ENCODE data around the gene ZBTB24. TPM values are rescaled to one million over a fixed set of nuclear protein-coding genes. Genes with fewer than 3 reads are reported as not detected.

The ZBTB24 gene
- total RNA-seq, 1 donor from 2014 or later: 2.6 TPM

DNA sequence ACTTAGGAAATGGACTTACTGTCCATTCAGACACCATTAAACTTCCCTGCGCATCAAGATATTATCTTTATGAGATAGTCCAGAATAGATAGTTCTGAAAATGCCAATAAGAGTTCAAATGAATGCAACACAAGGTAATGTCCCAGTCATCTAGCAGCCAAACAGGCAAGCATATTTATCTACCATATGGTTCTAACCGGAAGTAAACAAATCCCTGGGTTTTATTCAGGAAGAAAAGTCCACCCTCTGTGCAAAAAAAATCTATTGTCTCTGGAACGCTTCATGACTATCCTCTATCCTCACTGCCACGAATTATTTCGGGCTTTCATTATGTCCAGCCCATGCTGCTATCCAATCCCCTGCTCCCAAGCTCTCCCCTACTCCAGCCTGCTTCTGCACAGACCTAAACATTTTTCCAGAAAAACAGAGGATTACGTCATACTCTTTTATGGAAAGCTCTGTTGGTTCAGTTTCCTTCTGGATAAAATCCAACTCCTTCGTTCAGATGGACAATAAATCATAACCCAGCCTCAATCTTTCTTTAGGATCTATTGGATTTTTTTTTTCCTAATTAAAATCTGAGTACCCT is 54.0 kb downstream of the ZBTB24 start:
- Histone ChIP-seq H3K36me3 (no peaks in the 10 kb centered on the region), H3K9me3 (replicated peaks) (no peaks in the 10 kb centered on the region), H3K4me1 (peaks cover 21% of the 10 kb centered on the region), H3K27me3 (ENCODE audit: low read depth) (no peaks in the 10 kb centered on the region), H3K4me3 (peak overlapping the region; percentile 30), H3K27ac (replicated peaks) (peak overlapping the region; percentile 39)
- intact Hi-C loops (cut with micrococcal nuclease): no loop called here
- TF ChIP-seq, protein P1, sequence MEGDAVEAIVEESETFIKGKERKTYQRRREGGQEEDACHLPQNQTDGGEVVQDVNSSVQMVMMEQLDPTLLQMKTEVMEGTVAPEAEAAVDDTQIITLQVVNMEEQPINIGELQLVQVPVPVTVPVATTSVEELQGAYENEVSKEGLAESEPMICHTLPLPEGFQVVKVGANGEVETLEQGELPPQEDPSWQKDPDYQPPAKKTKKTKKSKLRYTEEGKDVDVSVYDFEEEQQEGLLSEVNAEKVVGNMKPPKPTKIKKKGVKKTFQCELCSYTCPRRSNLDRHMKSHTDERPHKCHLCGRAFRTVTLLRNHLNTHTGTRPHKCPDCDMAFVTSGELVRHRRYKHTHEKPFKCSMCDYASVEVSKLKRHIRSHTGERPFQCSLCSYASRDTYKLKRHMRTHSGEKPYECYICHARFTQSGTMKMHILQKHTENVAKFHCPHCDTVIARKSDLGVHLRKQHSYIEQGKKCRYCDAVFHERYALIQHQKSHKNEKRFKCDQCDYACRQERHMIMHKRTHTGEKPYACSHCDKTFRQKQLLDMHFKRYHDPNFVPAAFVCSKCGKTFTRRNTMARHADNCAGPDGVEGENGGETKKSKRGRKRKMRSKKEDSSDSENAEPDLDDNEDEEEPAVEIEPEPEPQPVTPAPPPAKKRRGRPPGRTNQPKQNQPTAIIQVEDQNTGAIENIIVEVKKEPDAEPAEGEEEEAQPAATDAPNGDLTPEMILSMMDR (IDR thresholded peaks at IDR 0.05; ENCODE audit: borderline replicate concordance): no peak
- no peak for DNase-seq

DNA sequence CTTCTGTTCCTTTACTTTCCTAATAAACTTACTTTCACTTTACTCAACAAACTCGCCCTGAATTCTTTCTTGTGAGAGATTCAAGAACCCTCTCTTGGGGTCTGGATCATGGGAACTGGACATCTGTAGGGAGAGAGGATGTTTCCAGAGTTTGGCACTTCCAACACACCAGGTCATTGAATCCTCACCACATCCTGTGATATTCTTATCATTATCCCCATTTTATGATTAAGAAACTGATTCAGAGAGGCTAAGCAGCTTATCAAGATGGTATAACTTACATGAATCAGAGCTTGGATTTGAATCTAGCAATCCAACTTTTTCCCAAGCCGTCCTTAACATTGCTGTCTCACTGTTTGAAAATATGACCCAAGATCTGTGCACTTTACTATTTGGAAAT is 58.1 kb downstream of the ZBTB24 start:
- H3K36me3 ChIP-seq: no peaks in the 10 kb centered on the region
- H3K4me1 ChIP-seq: peaks cover 18% of the 10 kb centered on the region
- H3K27ac ChIP-seq (replicated peaks): no peak overlapping the region
- intact Hi-C loops (cut with micrococcal nuclease): no loop called here
- no peaks in the 10 kb centered on the region for H3K27me3 ChIP-seq (ENCODE audit: low read depth)
- H3K4me3 ChIP-seq: no peak overlapping the region
- TF ChIP-seq, protein P1 (IDR thresholded peaks at IDR 0.05; ENCODE audit: borderline replicate concordance): no peak
- no peaks in the 10 kb centered on the region for H3K9me3 ChIP-seq (replicated peaks)
- DNase-seq: no peak

DNA sequence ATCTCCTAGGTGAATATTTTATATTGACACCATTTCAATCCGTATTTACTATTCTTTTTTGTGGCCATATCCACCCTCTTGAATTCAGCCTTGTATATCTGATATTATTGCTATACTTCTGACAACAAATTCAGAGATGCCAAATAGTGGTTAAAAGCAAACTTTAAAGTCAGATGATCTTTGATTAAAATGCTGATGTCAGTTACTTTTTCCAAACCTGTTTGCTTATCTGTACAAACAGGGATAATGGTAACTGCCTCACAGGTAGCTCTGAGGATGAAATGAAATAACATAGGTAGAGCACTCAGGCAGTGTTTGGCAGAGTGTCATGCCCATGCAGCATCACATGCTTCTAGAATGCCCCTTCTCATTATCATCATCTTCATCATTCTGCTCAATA is 61.8 kb downstream of the ZBTB24 start:
- Histone ChIP-seq H3K27ac (replicated peaks) (no peak overlapping the region), H3K4me1 (no peaks in the 10 kb centered on the region), H3K9me3 (replicated peaks) (no peaks in the 10 kb centered on the region), H3K4me3 (no peak overlapping the region), H3K36me3 (no peaks in the 10 kb centered on the region), H3K27me3 (ENCODE audit: low read depth) (no peaks in the 10 kb centered on the region)
- TF ChIP-seq, protein P1 (IDR thresholded peaks at IDR 0.05; ENCODE audit: borderline replicate concordance): no peak
- no peak for DNase-seq
- intact Hi-C loops (cut with micrococcal nuclease): no loop called here

DNA sequence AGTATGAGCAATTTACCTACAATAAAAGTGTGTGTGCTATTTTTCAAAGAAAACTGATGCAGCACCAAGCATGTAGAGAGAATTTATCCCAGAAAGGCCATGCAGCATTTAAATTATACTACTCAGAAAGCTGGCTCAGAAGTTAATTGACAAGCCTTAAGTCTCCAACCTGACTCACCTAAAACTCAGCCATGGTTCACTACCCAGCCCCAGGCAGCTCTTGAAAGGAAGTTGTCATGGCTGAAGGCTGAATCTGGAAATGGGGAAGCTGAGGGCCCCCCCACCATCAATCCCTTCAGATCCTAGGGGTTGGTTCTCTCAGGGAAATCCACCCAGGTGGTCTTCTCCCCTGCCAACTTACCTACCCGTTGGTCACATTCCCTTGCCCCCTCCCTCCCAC is 62.3 kb downstream of the ZBTB24 start:
- intact Hi-C loops (cut with micrococcal nuclease): no loop called here
- TF ChIP-seq, protein P1 (IDR thresholded peaks at IDR 0.05; ENCODE audit: borderline replicate concordance): no peak
- DNase-seq: no peak

DNA sequence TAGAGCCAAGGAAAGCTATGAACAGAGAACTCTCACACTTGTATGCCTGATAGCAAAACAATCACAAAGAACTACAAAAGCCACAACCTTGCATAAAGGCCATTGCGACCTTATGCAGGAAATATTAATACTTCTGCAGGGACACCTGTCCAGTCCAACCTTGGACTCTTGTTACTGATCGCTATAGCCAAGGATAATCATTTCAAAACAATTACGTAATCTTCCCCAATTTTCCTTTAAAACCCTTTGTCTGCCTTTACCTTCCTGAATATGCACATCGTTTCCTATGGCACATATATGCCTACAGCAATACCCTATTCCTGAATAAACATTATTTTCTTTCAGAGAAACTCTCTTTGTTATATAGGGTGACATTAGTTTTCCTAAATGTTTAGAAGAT is 65.4 kb downstream of the ZBTB24 start:
- intact Hi-C loops (cut with micrococcal nuclease): no loop called here
- TF ChIP-seq, protein P1 (IDR thresholded peaks at IDR 0.05; ENCODE audit: borderline replicate concordance): no peak
- Histone ChIP-seq H3K27me3 (ENCODE audit: low read depth) (no peaks in the 10 kb centered on the region), H3K9me3 (replicated peaks) (no peaks in the 10 kb centered on the region), H3K4me1 (no peaks in the 10 kb centered on the region), H3K4me3 (no peak overlapping the region), H3K27ac (replicated peaks) (no peak overlapping the region), H3K36me3 (no peaks in the 10 kb centered on the region)
- DNase-seq: no peak

More for the DNA sequence above, 62.3 kb downstream of the ZBTB24 start:
- H3K4me3 ChIP-seq: no peak overlapping the region
- no peaks in the 10 kb centered on the region for H3K27me3 ChIP-seq (ENCODE audit: low read depth)
- no peaks in the 10 kb centered on the region for H3K4me1 ChIP-seq
- H3K27ac ChIP-seq (replicated peaks): no peak overlapping the region
- no peaks in the 10 kb centered on the region for H3K9me3 ChIP-seq (replicated peaks)
- H3K36me3 ChIP-seq: no peaks in the 10 kb centered on the region

Other genes with a start within 250 kb of the ZBTB24 start
- 93.3 TPM for gene CD164, start 100.8 kb downstream of the ZBTB24 start, total RNA-seq
- gene PPIL6, start 42.6 kb downstream of the ZBTB24 start, total RNA-seq: 3.9 TPM
- gene SMPD2, start 42.5 kb downstream of the ZBTB24 start, total RNA-seq: 3.5 TPM
- gene MICAL1, start 27.4 kb downstream of the ZBTB24 start, total RNA-seq: 5.6 TPM
- gene AK9, start 208.0 kb upstream of the ZBTB24 start, total RNA-seq: 12.6 TPM
- gene FIG4, start 208.1 kb upstream of the ZBTB24 start, total RNA-seq: 8.0 TPM

All from left ventricle myocardium inferior (tissue), 1 donor.